Smooth muscle cell of the brain vasculature (primary cell): ENCODE data around the gene ITSN2.
"Not testable (repeated sequence)": the region's sequence is repeated elsewhere in the genome, so short reads cannot be mapped to it uniquely, and the experiment has no call there.

Experiments
- DNase-seq: peaks from one replicate; pipeline ENCODE4 v3.0.0-alpha.2; 2012; ENCODE audit warnings: low read depth, low spot score

ITSN2 gene

DNA sequence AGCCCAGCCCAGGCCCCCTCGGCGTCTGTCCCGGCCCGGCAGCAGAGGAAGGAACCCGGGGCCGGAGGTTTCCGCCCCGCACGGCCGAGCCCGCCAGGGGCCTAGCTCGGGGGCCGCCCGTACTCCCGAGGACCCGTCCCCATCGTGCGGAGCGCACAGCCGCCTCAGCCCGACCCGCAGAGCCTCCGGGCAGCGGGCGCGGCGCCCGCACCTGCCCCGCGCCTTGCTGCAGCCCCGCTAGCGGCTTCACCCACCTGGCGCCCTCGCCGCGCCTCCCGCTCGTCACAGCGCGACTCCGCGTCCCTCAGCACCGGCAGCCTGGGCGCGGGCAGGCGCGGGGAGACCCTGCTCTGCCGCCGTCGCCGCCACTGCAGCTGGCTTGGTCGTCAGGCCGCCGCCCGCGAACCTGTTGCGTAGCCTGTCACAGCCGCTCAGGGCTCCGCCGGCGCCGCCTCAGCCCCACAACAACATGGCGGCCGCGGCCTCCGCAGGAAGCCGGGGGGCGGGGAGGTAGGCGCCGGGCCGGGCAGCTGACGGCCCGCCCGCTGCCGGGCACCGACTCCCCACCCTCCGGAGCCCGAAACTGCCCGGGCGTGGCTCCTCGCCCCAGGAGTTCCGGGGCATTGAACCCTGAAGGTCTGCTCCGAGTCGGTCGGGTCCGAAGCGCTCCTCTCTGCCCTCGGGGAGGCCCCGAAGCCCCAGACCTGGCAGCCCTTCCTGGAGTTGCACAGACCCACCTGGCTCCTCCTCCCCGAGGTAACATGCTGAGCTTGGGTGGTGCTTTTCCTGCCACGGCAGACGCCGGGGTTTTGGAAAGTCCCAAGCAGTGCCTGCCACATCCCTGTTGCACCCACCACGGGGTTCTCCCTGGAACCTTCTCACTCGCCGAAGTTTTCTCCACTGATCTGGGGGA, at the start of gene ITSN2:
TSS of gene ITSN2 (minus strand) at position 487 of the 913 bp plus-strand sequence. CDS start 32,454 bp downstream, outside the sequence.
- no peak for DNase-seq

DNA sequence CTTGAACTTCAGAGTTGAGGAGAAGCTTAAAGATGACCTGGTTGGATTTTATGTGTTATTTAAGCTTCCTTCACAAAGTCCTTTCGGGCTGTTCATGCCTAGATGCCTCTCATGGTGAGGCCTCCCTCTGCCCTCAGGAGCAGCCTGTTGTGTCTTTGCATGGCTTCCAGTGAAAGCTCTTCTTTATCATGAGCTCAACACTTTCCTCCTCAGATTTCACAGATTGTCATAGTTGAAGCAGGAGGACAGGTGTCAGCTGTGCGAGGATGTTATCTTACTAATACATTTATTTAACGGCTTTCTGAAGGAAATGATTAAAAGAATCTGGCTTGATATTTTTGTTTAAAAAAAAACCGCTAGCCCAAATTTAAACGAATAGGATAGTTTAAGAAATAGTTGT, 48.8 kb upstream of the ITSN2 start:
- DNase-seq, result no peak

DNA sequence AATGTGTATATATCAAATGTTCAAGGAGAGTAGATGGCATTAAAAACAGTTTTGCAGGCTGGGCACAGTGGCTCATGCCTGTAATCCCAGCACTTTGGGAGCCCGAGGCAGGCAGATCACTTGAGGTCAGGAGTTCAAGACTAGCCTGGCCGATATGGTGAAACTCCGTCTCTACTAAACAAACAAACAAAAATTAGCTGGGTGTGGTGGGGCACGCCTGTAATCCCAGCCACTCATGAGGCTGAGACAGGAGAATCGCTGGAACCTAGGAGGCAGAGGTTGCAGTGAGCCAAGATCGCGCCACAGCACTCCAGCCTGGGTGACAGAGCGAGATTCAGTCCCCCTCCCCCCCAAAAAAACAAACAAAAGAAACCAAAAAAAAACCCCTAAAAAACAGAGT, 48.4 kb upstream of the ITSN2 start:
- DNase-seq, result not testable (repeated sequence)

DNA sequence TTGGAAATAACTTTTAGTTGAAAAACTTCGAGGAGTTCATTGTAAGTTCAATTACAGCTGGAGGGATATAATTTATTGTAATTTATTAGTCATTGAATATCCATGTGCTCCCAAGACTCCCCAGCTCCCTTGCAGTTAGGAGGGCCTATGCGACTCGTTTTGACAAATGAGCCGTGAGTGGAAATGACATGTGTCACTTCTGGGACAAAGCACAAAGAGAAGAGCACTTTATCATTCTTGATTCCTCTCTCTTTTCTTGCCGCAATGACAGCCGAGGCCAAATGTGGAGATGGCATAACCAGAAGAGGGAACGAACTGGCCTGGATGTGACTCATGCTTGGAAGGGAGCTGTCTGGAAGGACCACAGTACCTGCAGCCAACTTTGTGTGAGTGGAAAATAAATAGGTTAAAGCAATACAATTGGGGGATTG, 44.2 kb upstream of the ITSN2 start:
- DNase-seq, result no peak

DNA sequence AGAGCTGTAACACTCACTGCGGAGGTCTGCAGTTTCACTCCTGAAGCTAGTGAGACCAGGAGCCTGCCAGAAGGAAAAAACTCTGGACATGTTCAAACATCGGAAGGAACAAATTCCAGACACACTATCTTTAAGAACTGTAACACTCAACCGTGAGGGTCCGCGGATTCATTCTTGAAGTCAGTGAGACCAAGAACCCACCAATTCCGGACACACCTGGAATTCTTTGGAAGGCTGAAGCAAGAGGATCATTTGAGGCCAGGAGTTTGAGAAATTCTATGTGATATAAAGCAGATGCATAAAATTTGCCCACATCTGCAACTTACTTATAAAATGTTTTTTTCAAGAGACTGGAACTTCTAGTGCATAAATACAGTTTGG, 43.5 kb upstream of the ITSN2 start:
- no peak for DNase-seq

DNA sequence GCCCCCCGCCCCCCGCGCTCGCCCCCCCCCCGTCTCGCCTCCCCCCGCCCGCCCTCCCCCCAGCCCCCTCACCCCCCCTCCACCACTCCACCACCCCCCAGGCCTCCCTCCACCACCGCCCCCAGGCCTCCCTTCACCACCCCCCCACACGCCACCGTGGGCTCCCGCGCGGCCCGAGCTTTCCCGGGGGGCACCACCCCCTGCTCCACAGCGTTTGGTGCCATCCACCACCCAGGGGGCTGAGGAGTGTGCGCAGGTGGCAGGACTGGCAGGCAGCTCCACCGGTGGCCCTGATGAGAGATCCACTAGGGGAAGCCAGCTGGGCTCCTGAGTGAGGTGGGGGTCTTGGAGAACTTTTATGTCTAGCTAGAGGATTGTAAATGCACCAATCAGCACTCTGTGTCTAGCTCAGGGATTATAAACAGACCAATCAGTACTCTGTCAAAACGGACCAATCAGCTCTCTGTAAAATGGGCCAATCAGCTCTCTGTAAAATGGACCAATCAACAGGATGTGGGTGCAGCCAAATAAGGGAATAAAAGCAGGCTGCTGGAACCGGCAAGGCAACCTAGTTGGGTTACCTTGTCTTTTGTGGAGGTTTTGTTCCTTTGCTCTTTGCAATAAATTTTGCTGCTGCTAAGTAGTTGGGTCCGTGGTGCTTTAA, 43.0 kb upstream of the ITSN2 start:
- DNase-seq, result no peak

DNA sequence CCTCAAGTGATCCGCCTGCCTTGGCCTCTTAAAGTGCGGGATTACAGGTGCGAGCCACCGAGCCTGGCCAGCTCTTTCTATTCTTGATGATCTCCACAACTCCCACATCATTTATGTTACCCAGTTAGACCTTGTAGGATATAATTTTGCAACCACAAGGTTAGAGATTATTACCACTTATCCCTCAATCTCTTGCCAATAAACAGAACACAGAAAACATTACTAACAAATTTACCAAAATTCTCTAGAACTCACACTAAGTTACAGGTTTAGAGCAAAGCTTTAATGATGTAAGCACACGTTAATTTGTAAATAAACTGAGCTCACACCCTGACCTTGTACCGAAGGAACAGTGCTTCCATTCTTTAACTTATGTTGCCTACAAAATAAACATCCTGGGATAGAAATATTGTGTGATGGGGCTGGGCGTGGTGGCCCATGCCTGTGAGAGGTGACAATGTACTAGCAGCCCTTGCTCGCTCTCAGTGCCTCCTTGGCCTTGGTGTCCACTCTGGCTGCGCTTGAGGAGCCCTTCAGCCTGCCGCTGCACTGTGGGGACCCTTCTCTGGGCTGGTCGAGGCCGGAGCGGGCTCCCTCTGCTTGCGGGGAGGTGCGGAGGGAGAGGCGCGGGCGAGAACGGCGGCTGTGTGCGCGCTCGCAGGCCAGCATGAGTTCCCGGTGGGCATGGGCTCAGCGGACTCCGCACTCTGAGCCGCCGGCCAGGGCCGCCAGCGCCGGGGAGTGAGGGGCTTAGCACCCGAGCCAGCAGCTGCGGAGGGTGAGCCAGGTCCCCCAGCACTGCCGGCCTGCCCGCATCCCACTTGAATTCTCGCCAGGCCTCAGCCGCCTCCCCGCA, 42.1 kb upstream of the ITSN2 start:
- DNase-seq, result no peak

DNA sequence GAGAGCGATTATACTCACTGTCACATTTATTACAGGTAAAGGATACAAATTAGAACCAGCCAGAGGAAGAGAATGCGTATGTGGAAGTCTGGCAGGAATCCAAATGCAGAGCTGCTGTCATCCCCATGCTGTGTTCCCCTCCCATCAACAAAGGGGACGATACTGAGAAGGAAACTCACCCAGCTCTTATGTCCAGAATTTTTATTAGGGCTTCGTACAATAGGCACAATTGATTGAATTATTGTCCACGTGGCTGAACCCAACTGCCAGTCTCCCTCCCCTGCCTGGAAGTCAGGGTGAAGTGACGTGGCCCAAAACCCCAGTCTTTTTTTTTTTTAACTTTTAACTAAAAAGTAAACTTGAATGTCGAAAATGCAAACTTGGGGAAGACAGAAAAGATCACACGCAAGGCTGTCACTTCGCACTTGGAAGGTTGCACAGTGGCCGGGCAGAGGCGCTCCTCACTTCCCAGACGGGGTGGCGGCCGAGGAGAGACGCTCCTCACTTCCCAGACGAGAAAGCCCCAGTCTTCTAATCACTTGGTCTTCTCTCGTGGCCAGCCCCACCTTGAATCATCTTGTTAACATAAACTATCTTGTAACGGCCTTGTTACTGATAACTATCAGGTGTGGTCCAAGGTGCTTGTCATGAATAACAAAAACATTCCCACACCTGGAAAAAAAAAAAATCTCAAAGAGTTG, 40.0 kb upstream of the ITSN2 start:
- DNase-seq, result no peak

DNA sequence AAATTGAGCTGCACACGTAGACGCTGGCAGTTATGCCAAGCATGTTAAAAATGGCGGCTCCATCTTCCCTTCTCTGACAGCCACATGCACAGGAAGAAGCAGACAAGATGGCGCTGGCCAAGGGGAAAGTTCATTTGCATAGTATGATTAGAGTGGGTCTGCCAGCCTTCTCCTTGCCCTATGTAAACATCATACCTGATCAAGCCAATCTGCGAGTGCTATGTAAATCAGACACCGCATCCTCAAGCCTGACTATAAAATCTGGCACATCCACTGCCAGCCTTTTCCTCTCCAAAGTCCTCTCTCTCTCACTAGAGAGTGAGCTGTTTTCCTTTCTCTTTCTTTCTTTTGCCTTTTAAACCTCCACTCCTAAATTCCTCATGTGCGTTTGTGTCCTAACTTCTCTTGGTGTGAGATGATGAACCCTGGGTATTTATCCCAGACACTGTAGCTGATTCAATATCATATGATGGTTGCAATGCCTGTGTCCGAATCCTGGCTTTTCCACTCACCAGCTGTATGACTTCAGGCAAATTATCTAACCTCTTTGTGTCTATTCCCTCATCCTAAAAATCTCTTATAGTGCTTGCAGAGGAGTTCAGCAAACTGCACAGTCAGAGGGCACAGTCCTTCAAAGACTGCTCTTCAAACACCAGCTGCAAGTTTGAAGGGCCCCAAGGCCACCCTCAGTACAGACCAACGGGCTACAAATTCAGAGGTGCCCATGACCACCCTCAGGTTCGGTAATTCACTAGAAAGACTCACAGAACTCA, 39.3 kb upstream of the ITSN2 start:
- no peak for DNase-seq

DNA sequence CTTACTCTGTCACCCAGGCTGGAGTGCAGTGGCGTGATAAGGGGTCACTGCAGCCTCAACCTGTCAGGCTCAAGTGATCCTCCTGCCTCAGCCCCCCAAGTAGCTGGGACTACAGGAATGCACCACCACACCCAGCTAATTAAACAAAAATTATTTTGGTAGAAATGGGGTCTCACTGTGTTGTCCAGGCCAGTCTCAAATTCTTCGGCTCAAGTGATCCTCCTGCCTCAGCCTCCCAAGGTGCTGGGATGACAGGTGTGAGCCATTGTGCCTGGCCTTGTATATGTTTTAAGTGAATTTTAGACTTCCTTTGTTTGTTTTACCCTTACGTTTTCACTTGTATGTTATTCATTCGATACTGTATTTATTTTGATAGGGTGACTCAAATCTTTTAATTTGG, 34.7 kb upstream of the ITSN2 start:
- no peak for DNase-seq

DNA sequence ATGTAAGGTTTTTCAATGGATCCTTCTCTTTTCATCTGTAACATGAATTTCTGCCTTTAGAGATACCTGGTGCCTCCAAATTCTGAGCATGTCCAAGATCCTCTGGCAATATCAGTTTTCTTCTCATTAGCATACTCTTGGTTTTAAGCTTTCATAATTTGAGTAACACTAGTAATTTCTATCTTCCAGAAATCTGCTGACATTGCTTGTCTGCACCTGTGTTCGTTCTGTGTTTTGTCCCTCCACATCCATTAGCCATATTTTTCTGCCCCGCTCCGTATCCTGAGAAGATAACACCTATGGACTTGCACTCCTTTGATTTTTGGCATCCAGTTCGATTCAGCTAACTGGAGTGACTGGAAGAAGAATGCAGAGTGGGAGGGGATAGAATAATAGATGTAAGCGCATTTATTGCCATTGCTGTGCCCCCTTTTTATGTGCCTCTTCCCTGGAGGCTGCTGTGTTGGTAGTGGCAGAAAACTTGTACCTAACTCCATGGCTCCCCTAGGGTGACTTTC, 32.3 kb upstream of the ITSN2 start:
- DNase-seq, result no peak

DNA sequence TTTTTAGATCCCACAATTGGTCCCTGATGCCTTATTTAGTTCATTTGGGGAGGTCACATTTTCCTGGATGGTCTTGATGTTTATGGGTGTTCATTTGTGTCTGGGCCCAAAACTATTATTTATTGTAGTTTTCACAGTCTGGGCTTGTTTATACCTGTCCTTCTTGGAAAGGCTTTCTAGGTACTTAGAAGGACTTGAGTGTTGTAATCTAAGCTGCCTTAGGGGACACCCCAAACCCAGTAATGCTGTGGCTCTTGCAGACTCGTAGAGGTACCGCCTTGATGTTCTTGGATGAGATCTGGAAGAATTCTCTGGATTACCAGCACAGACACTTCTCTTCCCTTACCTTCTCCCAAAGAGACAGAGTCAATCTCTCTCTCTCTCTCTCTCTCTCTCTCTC, 25.0 kb upstream of the ITSN2 start:
- no peak for DNase-seq

DNA sequence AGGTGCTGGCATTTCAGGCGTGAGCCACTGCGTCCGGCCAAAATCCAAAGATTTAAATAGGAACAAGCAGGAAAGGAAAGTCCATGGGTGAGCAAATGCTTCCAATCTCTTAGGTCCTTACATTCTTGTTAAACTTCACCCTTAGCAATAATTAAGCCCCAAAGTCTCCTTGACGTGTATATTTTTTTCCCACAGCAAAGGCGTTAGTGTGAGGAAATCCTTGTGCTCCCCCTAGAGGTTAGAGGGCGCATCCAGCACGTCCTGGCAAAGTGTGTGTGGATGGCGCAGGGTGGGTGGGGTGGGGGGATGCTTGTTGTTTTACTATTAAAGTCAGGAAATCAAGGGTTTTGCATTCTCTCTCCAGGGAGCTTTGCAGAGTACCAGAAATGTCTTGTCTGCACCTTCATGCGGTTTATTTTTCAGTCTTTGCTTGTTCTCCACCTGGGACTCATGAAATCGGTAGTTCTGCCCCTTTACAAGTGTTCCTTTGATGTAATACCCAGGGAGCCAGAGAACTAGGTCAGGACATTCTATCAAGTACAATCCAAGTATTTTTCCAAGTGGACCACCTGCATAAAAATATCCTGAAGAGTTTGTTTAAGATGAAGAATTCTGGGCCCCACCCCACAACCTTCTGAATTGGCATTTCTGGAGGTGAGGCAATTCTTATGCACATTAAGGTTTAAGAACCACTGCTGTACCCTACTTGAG, 22.2 kb upstream of the ITSN2 start:
- DNase-seq, result peak; percentile 39

DNA sequence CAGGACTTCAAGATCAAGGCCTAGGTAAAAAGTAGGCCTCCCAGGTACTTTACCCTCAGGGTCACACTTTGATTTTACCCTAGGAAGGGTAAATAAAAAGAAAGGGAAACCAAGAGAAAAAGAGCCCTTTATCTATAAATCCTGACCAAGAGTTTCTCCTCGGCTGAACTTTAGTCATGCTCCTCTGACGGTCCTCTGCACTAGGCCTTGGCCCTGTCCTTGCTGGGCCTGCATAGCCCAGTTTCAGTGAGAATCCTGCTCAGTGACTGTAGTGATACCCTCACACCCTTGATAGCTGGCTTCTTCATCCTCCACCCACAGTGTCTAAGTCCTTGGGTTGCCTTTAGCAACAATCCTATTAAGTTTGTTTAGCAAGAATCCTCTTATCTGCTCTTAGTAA, 20.5 kb upstream of the ITSN2 start:
- no peak for DNase-seq

DNA sequence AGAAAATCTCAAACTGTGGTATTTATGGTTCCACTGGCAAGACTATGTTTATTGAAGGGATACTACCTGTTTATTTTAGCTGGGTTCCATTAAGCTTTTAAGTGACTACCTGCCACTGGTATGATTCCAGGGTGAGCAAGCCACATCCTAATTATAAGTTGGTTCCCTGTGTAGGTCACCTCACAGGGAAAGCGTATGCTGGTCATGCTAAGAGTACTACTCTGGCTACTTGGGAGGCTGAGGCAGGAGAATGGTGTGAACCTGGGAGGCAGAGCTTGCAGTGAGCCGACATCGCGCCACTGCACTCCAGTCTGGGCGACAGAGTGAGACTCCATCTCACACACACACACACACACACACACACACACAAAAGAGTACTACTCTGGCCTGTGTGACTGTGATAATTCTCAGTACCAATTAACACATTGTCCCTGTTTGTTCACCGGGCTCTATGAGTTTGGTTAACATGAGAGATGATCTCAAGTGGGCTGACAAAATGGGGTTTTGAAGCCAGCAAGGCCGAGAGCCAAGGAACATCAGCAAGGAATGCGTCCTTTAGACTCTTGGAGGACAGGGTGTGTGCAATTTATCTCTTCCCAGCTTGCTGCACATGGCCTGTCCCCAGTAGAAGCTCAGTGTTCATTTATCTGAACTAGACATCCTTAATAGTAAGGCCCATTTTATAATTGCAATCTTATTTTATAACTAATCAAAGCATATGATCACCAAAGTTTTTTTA, 15.2 kb upstream of the ITSN2 start:
- DNase-seq, result no peak

DNA sequence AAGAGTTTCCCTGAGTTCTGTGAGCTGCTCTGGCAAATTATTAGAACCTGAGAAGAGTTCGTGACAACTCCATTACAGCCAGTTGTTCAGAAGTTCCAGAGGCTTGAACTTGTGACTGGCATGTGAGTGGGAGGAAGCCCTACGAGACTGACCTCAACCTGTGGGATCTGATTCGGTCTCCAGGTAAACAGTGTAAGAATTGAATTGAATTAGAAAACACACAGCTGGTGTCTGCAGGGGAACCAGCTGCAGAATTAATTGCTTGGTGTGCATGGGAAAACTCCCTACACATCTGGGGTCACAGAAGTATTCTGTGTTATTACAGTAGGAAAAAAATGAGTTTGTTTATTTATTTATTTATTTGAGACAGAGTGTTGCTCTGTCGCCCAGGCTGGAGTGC, 14.0 kb upstream of the ITSN2 start:
- no peak for DNase-seq

DNA sequence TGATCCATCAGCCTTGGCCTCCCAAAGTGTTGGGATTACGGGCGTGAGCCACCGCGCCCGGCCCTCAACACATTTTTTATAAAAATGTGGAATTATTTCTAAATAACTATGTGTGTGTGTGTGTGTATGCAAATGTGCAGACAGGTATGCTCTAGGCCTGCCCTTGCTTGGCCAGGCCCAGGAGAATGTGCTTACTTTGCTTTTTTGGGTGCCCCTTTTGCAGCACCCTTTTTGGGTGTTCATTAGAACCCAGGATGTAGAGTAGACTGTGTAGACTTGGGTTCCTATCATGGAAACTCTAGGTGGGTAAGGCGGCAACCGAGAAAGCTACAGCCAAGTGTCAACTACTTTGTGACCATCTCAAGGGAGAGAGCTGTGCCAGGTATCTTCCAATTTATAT, 11.7 kb upstream of the ITSN2 start:
- DNase-seq, result no peak

DNA sequence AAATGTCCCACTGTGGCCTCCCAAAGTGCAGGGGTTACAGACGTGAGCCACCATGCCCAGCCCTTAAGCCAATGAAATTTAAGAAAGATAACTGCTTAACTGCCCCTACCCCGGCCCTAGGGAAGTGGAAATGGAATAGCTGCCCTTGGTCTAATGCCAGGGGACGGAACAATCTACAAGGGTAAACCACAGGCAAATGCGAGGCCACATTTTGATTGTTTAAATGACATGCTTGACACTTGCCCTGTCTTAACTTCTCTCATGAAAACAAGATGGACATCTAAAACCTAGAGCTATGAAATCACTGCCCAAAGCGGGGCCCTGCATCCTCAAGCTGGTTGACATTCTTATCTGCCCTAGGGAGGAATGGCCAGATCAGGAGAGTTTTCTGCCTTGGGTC, 5.5 kb upstream of the ITSN2 start:
- no peak for DNase-seq

DNA sequence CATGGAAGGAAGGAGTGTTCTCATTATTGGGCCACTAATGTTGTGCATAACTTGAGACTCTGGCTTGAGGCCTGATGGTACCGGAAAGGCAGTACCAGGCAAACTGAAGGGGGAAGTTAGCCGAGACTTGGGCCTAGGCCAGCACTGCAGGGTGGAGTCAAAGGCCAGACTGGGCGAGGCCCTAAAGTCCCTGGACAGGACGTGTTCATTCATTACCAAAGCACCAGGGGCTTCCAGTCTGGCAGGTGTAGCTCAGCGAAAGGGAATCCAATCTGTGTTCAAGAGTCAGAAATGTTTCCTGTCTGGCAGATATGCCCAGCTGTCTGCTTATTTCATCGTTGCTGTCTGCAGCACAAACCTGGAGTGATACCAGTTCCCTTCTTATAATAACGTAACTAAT, 4.7 kb upstream of the ITSN2 start:
- DNase-seq, result no peak
